ENCODE measurements around the gene HORMAD2. TPM values are rescaled to one million over a fixed set of nuclear protein-coding genes. Genes with fewer than 3 reads are reported as not detected.

HORMAD2 gene
- total RNA-seq, 1 experiment from 2014 or later = not detected

DNA sequence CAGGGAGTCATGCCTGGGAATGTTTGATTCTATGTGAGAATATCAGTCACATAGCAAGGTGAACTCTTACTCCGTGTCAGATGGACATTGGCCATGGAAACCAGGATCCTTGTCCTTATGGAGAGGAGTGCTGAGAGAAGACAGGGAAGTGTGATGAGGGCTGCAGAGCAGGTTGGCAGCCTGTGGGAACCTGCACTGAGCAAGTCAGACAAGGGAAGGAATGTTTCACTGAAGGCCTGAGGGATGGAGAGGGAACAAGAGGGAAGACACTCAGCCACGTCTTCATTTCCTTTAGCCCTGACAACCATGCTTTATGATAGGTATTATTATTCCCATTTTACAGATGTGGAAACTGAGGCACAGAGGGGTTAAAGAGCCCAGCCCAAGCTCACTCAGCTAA lies 38.4 kb upstream of the HORMAD2 start:
- peaks cover 32% of the 10 kb centered on the region for H3K4me1 ChIP-seq (ENCODE audit: insufficient read depth, low read length, poor library complexity, severe bottlenecking)
- ChIA-PET CTCF (no interaction called here), POLR2A (ENCODE audit: low non-redundant PET) (no interaction called here)
- intact Hi-C loops (cut with micrococcal nuclease; ENCODE audit: unreplicated experiment) = no loop called here
- no peak for DNase-seq (ENCODE audit: low spot score)
- H3K9me3 ChIP-seq (ENCODE audit: low read depth, low read length, poor library complexity, severe bottlenecking) = no peaks in the 10 kb centered on the region
- H3K36me3 ChIP-seq (ENCODE audit: insufficient read depth, low read length, poor library complexity, severe bottlenecking) = no peaks in the 10 kb centered on the region
- no TSS peak for BruUV-seq (replicated peaks)
- no peak for TF ChIP-seq EZH2 (IDR thresholded peaks at IDR 0.05; ENCODE audit: borderline replicate concordance, low read depth, low read length, poor library complexity, severe bottlenecking)
- TF ChIP-seq, protein P1, sequence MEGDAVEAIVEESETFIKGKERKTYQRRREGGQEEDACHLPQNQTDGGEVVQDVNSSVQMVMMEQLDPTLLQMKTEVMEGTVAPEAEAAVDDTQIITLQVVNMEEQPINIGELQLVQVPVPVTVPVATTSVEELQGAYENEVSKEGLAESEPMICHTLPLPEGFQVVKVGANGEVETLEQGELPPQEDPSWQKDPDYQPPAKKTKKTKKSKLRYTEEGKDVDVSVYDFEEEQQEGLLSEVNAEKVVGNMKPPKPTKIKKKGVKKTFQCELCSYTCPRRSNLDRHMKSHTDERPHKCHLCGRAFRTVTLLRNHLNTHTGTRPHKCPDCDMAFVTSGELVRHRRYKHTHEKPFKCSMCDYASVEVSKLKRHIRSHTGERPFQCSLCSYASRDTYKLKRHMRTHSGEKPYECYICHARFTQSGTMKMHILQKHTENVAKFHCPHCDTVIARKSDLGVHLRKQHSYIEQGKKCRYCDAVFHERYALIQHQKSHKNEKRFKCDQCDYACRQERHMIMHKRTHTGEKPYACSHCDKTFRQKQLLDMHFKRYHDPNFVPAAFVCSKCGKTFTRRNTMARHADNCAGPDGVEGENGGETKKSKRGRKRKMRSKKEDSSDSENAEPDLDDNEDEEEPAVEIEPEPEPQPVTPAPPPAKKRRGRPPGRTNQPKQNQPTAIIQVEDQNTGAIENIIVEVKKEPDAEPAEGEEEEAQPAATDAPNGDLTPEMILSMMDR (conservative IDR thresholded peaks at IDR 0.05; ENCODE audit: low read depth, low read length) = no peak
- no peak overlapping the region for H3K27ac ChIP-seq (ENCODE audit: low read depth, low read length, poor library complexity, severe bottlenecking)
- no peak overlapping the region for H3K4me3 ChIP-seq (ENCODE audit: low read depth, low read length, poor library complexity, severe bottlenecking)
- no peaks in the 10 kb centered on the region for H3K27me3 ChIP-seq (replicated peaks; ENCODE audit: insufficient read depth, low read depth, low read length, poor library complexity)

DNA sequence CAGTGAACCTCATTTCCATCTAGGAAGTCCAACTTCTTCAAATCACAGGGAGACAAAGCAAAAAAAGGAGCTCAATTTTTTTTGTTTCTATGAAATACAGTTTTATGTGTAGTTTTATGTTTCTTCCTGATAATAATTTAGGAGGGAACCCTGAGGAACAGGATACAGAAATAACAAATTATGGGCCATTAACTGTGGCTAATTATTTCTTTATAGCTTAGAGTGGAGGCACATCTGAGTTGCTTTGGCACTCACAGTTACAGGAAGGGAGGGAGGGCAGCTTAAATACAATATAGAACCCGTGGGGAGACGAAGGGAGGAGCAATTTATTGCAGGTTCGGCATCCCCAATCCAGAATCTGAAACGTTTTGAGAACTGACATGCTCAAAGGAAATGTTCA lies 37.1 kb upstream of the HORMAD2 start:
- Histone ChIP-seq H3K4me3 (ENCODE audit: low read depth, low read length, poor library complexity, severe bottlenecking) (no peak overlapping the region), H3K27ac (ENCODE audit: low read depth, low read length, poor library complexity, severe bottlenecking) (no peak overlapping the region), H3K9me3 (ENCODE audit: low read depth, low read length, poor library complexity, severe bottlenecking) (no peaks in the 10 kb centered on the region), H3K4me1 (ENCODE audit: insufficient read depth, low read length, poor library complexity, severe bottlenecking) (peaks cover 32% of the 10 kb centered on the region), H3K27me3 (replicated peaks; ENCODE audit: insufficient read depth, low read depth, low read length, poor library complexity) (no peaks in the 10 kb centered on the region), H3K36me3 (ENCODE audit: insufficient read depth, low read length, poor library complexity, severe bottlenecking) (no peaks in the 10 kb centered on the region)
- DNase-seq (ENCODE audit: low spot score) = peak; percentile 46
- ChIA-PET CTCF (interaction anchor here (1.5 kb wide), 1 partner anchor 45 kb away, joined by 3 read pairs; no protein-coding TSS in a partner anchor), POLR2A (ENCODE audit: low non-redundant PET) (interaction anchor here (0.6 kb wide), 1 partner anchor 25 kb away, joined by 3 read pairs; no protein-coding TSS in a partner anchor)
- intact Hi-C loops (cut with micrococcal nuclease; ENCODE audit: unreplicated experiment) = no loop called here
- TF ChIP-seq, protein P1 (conservative IDR thresholded peaks at IDR 0.05; ENCODE audit: low read depth, low read length) = no peak
- no peak for TF ChIP-seq EZH2 (IDR thresholded peaks at IDR 0.05; ENCODE audit: borderline replicate concordance, low read depth, low read length, poor library complexity, severe bottlenecking)
- BruUV-seq (replicated peaks) = no TSS peak

DNA sequence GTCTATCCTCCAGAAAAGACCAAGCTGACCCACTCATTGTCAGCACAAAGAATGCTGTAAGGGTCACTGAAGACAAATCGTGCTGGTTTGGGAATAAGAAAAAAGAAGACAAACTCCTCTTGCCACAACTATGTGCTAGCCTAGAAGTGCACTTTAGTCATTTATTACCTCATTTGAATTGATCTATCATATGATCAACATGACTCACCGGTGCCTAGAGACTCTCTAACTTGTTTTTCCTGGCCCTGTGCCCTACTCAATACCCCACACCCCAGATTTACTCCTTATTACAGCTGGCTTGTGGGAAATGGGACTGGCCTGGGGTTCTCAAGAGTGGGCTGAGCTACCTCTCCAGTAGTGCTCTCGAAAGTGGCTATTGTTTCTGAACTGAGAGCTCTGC lies 35.9 kb upstream of the HORMAD2 start:
- BruUV-seq (replicated peaks) = no TSS peak
- TF ChIP-seq, protein P1 (conservative IDR thresholded peaks at IDR 0.05; ENCODE audit: low read depth, low read length) = no peak
- peak; percentile 51 for DNase-seq (ENCODE audit: low spot score)
- H3K27ac ChIP-seq (ENCODE audit: low read depth, low read length, poor library complexity, severe bottlenecking) = no peak overlapping the region
- no peaks in the 10 kb centered on the region for H3K9me3 ChIP-seq (ENCODE audit: low read depth, low read length, poor library complexity, severe bottlenecking)
- intact Hi-C loops (cut with micrococcal nuclease; ENCODE audit: unreplicated experiment) = no loop called here
- H3K4me1 ChIP-seq (ENCODE audit: insufficient read depth, low read length, poor library complexity, severe bottlenecking) = peaks cover 32% of the 10 kb centered on the region
- ChIA-PET POLR2A (ENCODE audit: low non-redundant PET) (no interaction called here), CTCF (interaction anchor here (0.6 to 1.5 kb wide), 3 partner anchors 44 to 212 kb away, joined by 3 read pairs; no protein-coding TSS in a partner anchor)
- H3K27me3 ChIP-seq (replicated peaks; ENCODE audit: insufficient read depth, low read depth, low read length, poor library complexity) = no peaks in the 10 kb centered on the region
- no peaks in the 10 kb centered on the region for H3K36me3 ChIP-seq (ENCODE audit: insufficient read depth, low read length, poor library complexity, severe bottlenecking)
- no peak overlapping the region for H3K4me3 ChIP-seq (ENCODE audit: low read depth, low read length, poor library complexity, severe bottlenecking)
